HG02973 (cell line): ENCODE data around the gene CMSS1.

ENCODE experiments used
- ATAC-seq: cut with Tn5 transposase; IDR thresholded peaks from one replicate; pipeline ENCODE4 v1.9.1; 2021; ENCODE audit warnings: moderate library complexity; ENCODE audit not compliant: unreplicated experiment

CMSS1 gene

GRCh38 chr3:100125161-100125938 is 307.7 kb downstream of the CMSS1 start:
- no peak for ATAC-seq

GRCh38 chr3:100127792-100128191 is 310.1 kb downstream of the CMSS1 start:
- ATAC-seq: no peak

GRCh38 chr3:100128565-100128964 is 310.9 kb downstream of the CMSS1 start:
- ATAC-seq: no peak

GRCh38 chr3:100129941-100130340 is 312.3 kb downstream of the CMSS1 start:
- ATAC-seq: no peak

GRCh38 chr3:100131241-100131640 is 313.6 kb downstream of the CMSS1 start:
- ATAC-seq: no peak

GRCh38 chr3:100136921-100137320 is 319.3 kb downstream of the CMSS1 start:
- ATAC-seq: no peak

GRCh38 chr3:100140976-100141375 is 323.3 kb downstream of the CMSS1 start:
- no peak for ATAC-seq

- no peak for ATAC-seq
These were observed 323.9 kb downstream of the CMSS1 start for GRCh38 chr3:100141586-100141985.

GRCh38 chr3:100144255-100144866 is 326.7 kb downstream of the CMSS1 start:
- ATAC-seq: peak; percentile 91

GRCh38 chr3:100149130-100149529 is 331.5 kb downstream of the CMSS1 start:
- ATAC-seq: no peak

- ATAC-seq: no peak
These were observed 332.2 kb downstream of the CMSS1 start for GRCh38 chr3:100149713-100150415.

- ATAC-seq: no peak
These were observed 332.8 kb downstream of the CMSS1 start for GRCh38 chr3:100150473-100150872.

GRCh38 chr3:100151024-100151707 is 333.5 kb downstream of the CMSS1 start:
- no peak for ATAC-seq

GRCh38 chr3:100154171-100154570 is 336.5 kb downstream of the CMSS1 start:
- ATAC-seq: no peak

GRCh38 chr3:100155128-100155527 is 337.5 kb downstream of the CMSS1 start:
- ATAC-seq: no peak

GRCh38 chr3:100155590-100155989 is 337.9 kb downstream of the CMSS1 start:
- ATAC-seq: no peak

GRCh38 chr3:100157685-100158084 is 340.0 kb downstream of the CMSS1 start:
- ATAC-seq: no peak

- ATAC-seq: no peak
These were observed 341.3 kb downstream of the CMSS1 start for GRCh38 chr3:100158918-100159330.

- no peak for ATAC-seq
These were observed 341.9 kb downstream of the CMSS1 start for GRCh38 chr3:100159331-100160153.

GRCh38 chr3:100160521-100160920 is 342.9 kb downstream of the CMSS1 start:
- no peak for ATAC-seq
